ENCODE measurements around the gene TSSC4.

The TSSC4 gene

GRCh38 chr11:2421996-2422395 lies 21.4 kb downstream of the TSSC4 start:
- POLR2A ChIA-PET, result no interaction called here
- CTCF ChIA-PET, result interaction anchor here (1.1 to 13.3 kb wide), 13 partner anchors 9 to 256 kb away, joined by 4 to 381 read pairs (median 33); partner anchors contain the start of genes C11orf21, TSPAN32 and TSSC4

GRCh38 chr11:2422461-2423156 lies 22.1 kb downstream of the TSSC4 start:
- no peak for TF ChIP-seq CTCF (IDR thresholded peaks at IDR 0.05; ENCODE audit: insufficient read depth, low read length, missing control alignments)
- CTCF ChIA-PET, result interaction anchor here (0.9 to 13.3 kb wide), 9 partner anchors 10 to 266 kb away, joined by 3 to 381 read pairs (median 24); partner anchors contain the start of genes C11orf21 and TSPAN32
- DNase-seq (ENCODE audit: low read depth, low spot score), result no peak
- H3K4me3 ChIP-seq (ENCODE audit: low read depth, low read length), result no peak overlapping the region
- POLR2A ChIA-PET, result no interaction called here

More at GRCh38 chr11:2421996-2422395, 21.4 kb downstream of the TSSC4 start:
- no peak for TF ChIP-seq CTCF (IDR thresholded peaks at IDR 0.05; ENCODE audit: insufficient read depth, low read length, missing control alignments)
- H3K4me3 ChIP-seq (ENCODE audit: low read depth, low read length), result no peak overlapping the region
- DNase-seq (ENCODE audit: low read depth, low spot score), result no peak

GRCh38 chr11:2423157-2424025 lies 22.8 kb downstream of the TSSC4 start:
- POLR2A ChIA-PET, result no interaction called here
- TF ChIP-seq CTCF (IDR thresholded peaks at IDR 0.05; ENCODE audit: insufficient read depth, low read length, missing control alignments), result no peak
- DNase-seq (ENCODE audit: low read depth, low spot score), result no peak
- H3K4me3 ChIP-seq (ENCODE audit: low read depth, low read length), result no peak overlapping the region
- CTCF ChIA-PET, result interaction anchor here (0.6 to 13.3 kb wide), 11 partner anchors 10 to 469 kb away, joined by 3 to 381 read pairs (median 6); partner anchors contain the start of genes C11orf21 and TSPAN32

- no peak for TF ChIP-seq CTCF (IDR thresholded peaks at IDR 0.05; ENCODE audit: insufficient read depth, low read length, missing control alignments)
- H3K4me3 ChIP-seq (ENCODE audit: low read depth, low read length), result no peak overlapping the region
- CTCF ChIA-PET, result interaction anchor here (0.7 to 13.3 kb wide), 8 partner anchors 104 to 468 kb away, joined by 3 to 381 read pairs (median 17); partner anchors contain the start of genes C11orf21 and TSPAN32
- POLR2A ChIA-PET, result no interaction called here
- DNase-seq (ENCODE audit: low read depth, low spot score), result no peak
Observed at GRCh38 chr11:2424811-2425495, 24.4 kb downstream of the TSSC4 start.

- CTCF ChIA-PET, result interaction anchor here (0.7 to 13.3 kb wide), 8 partner anchors 25 to 467 kb away, joined by 3 to 381 read pairs (median 8); partner anchors contain the start of genes C11orf21, TSPAN32 and TSSC4
- POLR2A ChIA-PET, result no interaction called here
- H3K4me3 ChIP-seq (ENCODE audit: low read depth, low read length), result no peak overlapping the region
- no peak for TF ChIP-seq CTCF (IDR thresholded peaks at IDR 0.05; ENCODE audit: insufficient read depth, low read length, missing control alignments)
- DNase-seq (ENCODE audit: low read depth, low spot score), result no peak
Observed at GRCh38 chr11:2425506-2425905, 25.0 kb downstream of the TSSC4 start.
